SJSA1 (cell line): ENCODE results near the gene MYO1D. TPM values are rescaled to one million over a fixed set of nuclear protein-coding genes. Genes with fewer than 3 reads are reported as not detected.
A peak's percentile ranks its signal among the peaks of the same experiment; 100 is the strongest.

Experiments
- DNase-seq, 2 experiments: peaks; one replicate each; pipeline ENCODE4 v3.0.0-alpha.2; 2015 to 2020; ENCODE audit warnings: low spot score in 2 of 2, low read depth in 1 of 2
- H3K27ac ChIP-seq: fragments of 250-450 bp; sonication (Bioruptor Pico); 2 replicates; pipeline ENCODE4 v1.5.1; 2020; ENCODE audit warnings: mild to moderate bottlenecking, moderate library complexity
- H3K27me3 ChIP-seq: fragments of 250-450 bp; sonication (Bioruptor Pico); replicated peaks from 2 replicates; pipeline ENCODE4 v1.5.1; 2020; ENCODE audit warnings: mild to moderate bottlenecking, moderate library complexity
- H3K36me3 ChIP-seq: fragments of 250-450 bp; sonication (Bioruptor Pico); 2 replicates; pipeline ENCODE4 v1.5.1; 2020; ENCODE audit warnings: mild to moderate bottlenecking
- H3K4me1 ChIP-seq: fragments of 250-450 bp; sonication (Bioruptor Pico); replicated peaks from 2 replicates; pipeline ENCODE4 v1.6.1; 2021; ENCODE audit warnings: mild to moderate bottlenecking
- H3K4me3 ChIP-seq: fragments of 250-450 bp; sonication (Bioruptor Pico); 2 replicates; pipeline ENCODE4 v1.5.1; 2020; ENCODE audit warnings: mild to moderate bottlenecking
- H3K9me3 ChIP-seq: fragments of 250-450 bp; sonication (Bioruptor Pico); replicated peaks from 2 replicates; pipeline ENCODE4 v1.5.1; 2020; ENCODE audit warnings: mild to moderate bottlenecking
- total RNA-seq: library from RNA; depleted of rRNA; stranded (reverse); fragments of >200 nt; shearing (Covaris generic); gene quantifications from 2 replicates; pipeline ENCODE4 v1.2.3, GENCODE V29; 2014

The MYO1D gene
- total RNA-seq, 1 experiment from 2014 or later, result 1.1 TPM

- H3K9me3 ChIP-seq, result no peaks in the 10 kb centered on the region
- no peak for DNase-seq
- no peaks in the 10 kb centered on the region for H3K4me1 ChIP-seq
- H3K27ac ChIP-seq, result no peak overlapping the region
- H3K36me3 ChIP-seq, result no peaks in the 10 kb centered on the region
- H3K4me3 ChIP-seq, result no peak overlapping the region
- H3K27me3 ChIP-seq, result peaks cover 2% of the 10 kb centered on the region; the same call in 1 of the 2 replicates
These were observed 308.2 kb downstream of the MYO1D start for GRCh38 chr17:32568705-32569104.

GRCh38 chr17:32567511-32567910, 309.4 kb downstream of the MYO1D start:
- H3K36me3 ChIP-seq, result no peaks in the 10 kb centered on the region
- no peak overlapping the region for H3K4me3 ChIP-seq
- no peaks in the 10 kb centered on the region for H3K9me3 ChIP-seq
- no peak overlapping the region for H3K27ac ChIP-seq
- DNase-seq, result no peak
- H3K27me3 ChIP-seq, result peaks cover 4% of the 10 kb centered on the region; the same call in 1 of the 2 replicates
- H3K4me1 ChIP-seq, result no peaks in the 10 kb centered on the region

- Histone ChIP-seq H3K4me3 (no peak overlapping the region), H3K9me3 (no peaks in the 10 kb centered on the region), H3K27me3 (peaks cover 4% of the 10 kb centered on the region; the same call in 1 of the 2 replicates), H3K4me1 (no peaks in the 10 kb centered on the region), H3K36me3 (no peaks in the 10 kb centered on the region), H3K27ac (no peak overlapping the region)
- DNase-seq, result no peak
These were observed 309.8 kb downstream of the MYO1D start for GRCh38 chr17:32567086-32567485.

- H3K4me1 ChIP-seq, result no peaks in the 10 kb centered on the region
- H3K27ac ChIP-seq, result no peak overlapping the region
- H3K9me3 ChIP-seq, result no peaks in the 10 kb centered on the region
- no peaks in the 10 kb centered on the region for H3K36me3 ChIP-seq
- H3K27me3 ChIP-seq, result peaks cover 4% of the 10 kb centered on the region; the same call in 1 of the 2 replicates
- no peak for DNase-seq
- no peak overlapping the region for H3K4me3 ChIP-seq
These were observed 310.6 kb downstream of the MYO1D start for GRCh38 chr17:32566303-32566702.

GRCh38 chr17:32565401-32565800, 311.5 kb downstream of the MYO1D start:
- H3K4me3 ChIP-seq, result no peak overlapping the region
- no peak overlapping the region for H3K27ac ChIP-seq
- no peaks in the 10 kb centered on the region for H3K9me3 ChIP-seq
- peaks cover 4% of the 10 kb centered on the region; the same call in 1 of the 2 replicates for H3K27me3 ChIP-seq
- no peaks in the 10 kb centered on the region for H3K4me1 ChIP-seq
- no peaks in the 10 kb centered on the region for H3K36me3 ChIP-seq
- no peak for DNase-seq

- DNase-seq, result no peak
- Histone ChIP-seq H3K27ac (no peak overlapping the region), H3K4me1 (no peaks in the 10 kb centered on the region), H3K9me3 (no peaks in the 10 kb centered on the region), H3K27me3 (peaks cover 4% of the 10 kb centered on the region; the same call in 1 of the 2 replicates), H3K4me3 (no peak overlapping the region), H3K36me3 (no peaks in the 10 kb centered on the region)
These were observed 312.6 kb downstream of the MYO1D start for GRCh38 chr17:32564325-32564724.

GRCh38 chr17:32563583-32563982, 313.3 kb downstream of the MYO1D start:
- DNase-seq, result no peak
- Histone ChIP-seq H3K27me3 (peaks cover 4% of the 10 kb centered on the region; the same call in 1 of the 2 replicates), H3K9me3 (no peaks in the 10 kb centered on the region), H3K36me3 (no peaks in the 10 kb centered on the region), H3K4me3 (no peak overlapping the region), H3K4me1 (no peaks in the 10 kb centered on the region), H3K27ac (no peak overlapping the region)

GRCh38 chr17:32558997-32559650, 317.8 kb downstream of the MYO1D start:
- Histone ChIP-seq H3K4me3 (no peak overlapping the region), H3K36me3 (no peaks in the 10 kb centered on the region), H3K27me3 (peaks cover 4% of the 10 kb centered on the region; the same call in 1 of the 2 replicates), H3K27ac (no peak overlapping the region), H3K4me1 (no peaks in the 10 kb centered on the region), H3K9me3 (no peaks in the 10 kb centered on the region)
- no peak for DNase-seq

DNA sequence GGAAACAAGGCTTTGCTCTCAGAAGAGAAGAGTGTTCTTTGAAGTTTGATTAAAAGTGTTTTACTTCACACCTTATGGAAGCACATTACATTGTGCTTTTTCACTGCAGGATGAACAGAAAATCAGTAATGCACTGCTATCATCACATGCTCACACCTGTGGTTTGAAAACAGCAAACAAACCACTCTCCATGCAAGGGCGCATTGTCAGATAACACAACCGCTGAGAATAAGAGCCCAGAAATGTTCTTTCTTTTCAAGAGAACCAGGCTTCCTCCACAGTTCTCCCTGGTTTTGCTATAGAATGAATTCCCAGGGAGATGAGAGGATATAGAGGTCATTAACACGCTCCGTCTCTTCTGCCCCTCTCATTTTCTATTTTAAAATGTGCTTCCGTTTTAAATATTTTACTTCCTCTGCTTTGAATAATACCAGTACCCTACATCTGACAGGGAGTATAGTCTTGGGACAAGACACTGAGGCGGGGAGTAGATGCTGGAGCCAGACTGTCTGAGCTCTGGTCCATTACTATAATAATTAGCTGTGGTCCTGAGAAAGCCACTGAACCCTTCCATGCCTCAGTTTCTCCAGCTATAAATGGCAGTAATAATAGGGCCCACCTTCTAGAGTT, 318.5 kb downstream of the MYO1D start:
- Histone ChIP-seq H3K27ac (no peak overlapping the region), H3K27me3 (0 out of 2 replicates have a peak, but pooled peaks cover under 1% of the 10 kb centered on the region), H3K9me3 (no peaks in the 10 kb centered on the region), H3K36me3 (no peaks in the 10 kb centered on the region), H3K4me1 (no peaks in the 10 kb centered on the region), H3K4me3 (no peak overlapping the region)
- DNase-seq, result no peak

GRCh38 chr17:32555611-32556310, 321.2 kb downstream of the MYO1D start:
- no peak for DNase-seq
- no peak overlapping the region for H3K27ac ChIP-seq
- H3K36me3 ChIP-seq, result no peaks in the 10 kb centered on the region
- H3K27me3 ChIP-seq, result no peaks in the 10 kb centered on the region
- no peak overlapping the region for H3K4me3 ChIP-seq
- no peaks in the 10 kb centered on the region for H3K9me3 ChIP-seq
- peaks cover 8% of the 10 kb centered on the region for H3K4me1 ChIP-seq

- H3K4me3 ChIP-seq, result no peak overlapping the region
- H3K9me3 ChIP-seq, result no peaks in the 10 kb centered on the region
- H3K27me3 ChIP-seq, result no peaks in the 10 kb centered on the region
- no peaks in the 10 kb centered on the region for H3K36me3 ChIP-seq
- no peak overlapping the region for H3K27ac ChIP-seq
- no peak for DNase-seq
- peaks cover 8% of the 10 kb centered on the region for H3K4me1 ChIP-seq
These were observed 323.8 kb downstream of the MYO1D start for GRCh38 chr17:32553168-32553567.

- Histone ChIP-seq H3K4me3 (no peak overlapping the region), H3K27me3 (no peaks in the 10 kb centered on the region), H3K36me3 (no peaks in the 10 kb centered on the region), H3K4me1 (peaks cover 8% of the 10 kb centered on the region), H3K9me3 (no peaks in the 10 kb centered on the region), H3K27ac (no peak overlapping the region)
- DNase-seq, result no peak
These were observed 324.6 kb downstream of the MYO1D start for GRCh38 chr17:32552280-32552679.

DNA sequence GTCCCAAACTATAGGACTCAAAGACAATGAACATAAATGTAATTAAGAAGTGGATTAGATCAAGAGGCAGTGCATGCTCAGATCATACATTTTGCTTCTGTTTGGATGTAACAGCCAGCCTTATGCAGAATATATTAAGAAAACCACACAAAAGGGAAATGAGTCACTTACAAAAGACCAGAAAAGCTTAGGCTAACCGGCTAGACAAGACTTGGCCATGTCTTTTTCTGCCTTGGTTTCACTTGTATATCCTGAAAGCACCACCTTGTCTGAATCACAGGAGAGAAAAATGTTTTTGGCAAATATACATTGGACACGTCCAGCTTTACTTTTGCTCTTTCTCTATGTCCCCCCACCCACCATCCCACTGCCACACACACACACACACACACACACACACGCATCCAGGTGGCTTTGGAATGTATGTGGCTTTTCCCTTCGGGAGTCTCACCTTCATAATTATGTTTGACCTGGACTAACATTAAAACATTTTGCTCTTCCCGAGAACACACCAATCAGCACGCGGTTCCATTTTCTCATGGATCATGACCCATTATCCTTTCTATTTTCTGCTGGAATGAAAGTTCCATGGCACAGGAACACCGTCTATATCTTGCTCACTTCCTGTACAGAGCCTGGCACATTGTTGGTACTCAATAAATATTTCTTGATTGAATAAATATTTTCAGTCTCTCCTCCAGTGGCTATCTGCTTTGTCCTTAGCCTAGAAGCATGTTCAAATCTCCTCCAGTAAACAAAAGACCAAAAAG, 325.6 kb downstream of the MYO1D start:
- Histone ChIP-seq H3K36me3 (no peaks in the 10 kb centered on the region), H3K27ac (no peak overlapping the region), H3K4me1 (peaks cover 8% of the 10 kb centered on the region), H3K27me3 (no peaks in the 10 kb centered on the region), H3K9me3 (no peaks in the 10 kb centered on the region), H3K4me3 (no peak overlapping the region)
- DNase-seq, result peak in 1 of 2 experiments; percentile 10
